ENCODE measurements around the gene RBM5.
"Not testable (repeated sequence)": the region's sequence is repeated elsewhere in the genome, so short reads cannot be mapped to it uniquely, and the experiment has no call there.

Gene RBM5

DNA sequence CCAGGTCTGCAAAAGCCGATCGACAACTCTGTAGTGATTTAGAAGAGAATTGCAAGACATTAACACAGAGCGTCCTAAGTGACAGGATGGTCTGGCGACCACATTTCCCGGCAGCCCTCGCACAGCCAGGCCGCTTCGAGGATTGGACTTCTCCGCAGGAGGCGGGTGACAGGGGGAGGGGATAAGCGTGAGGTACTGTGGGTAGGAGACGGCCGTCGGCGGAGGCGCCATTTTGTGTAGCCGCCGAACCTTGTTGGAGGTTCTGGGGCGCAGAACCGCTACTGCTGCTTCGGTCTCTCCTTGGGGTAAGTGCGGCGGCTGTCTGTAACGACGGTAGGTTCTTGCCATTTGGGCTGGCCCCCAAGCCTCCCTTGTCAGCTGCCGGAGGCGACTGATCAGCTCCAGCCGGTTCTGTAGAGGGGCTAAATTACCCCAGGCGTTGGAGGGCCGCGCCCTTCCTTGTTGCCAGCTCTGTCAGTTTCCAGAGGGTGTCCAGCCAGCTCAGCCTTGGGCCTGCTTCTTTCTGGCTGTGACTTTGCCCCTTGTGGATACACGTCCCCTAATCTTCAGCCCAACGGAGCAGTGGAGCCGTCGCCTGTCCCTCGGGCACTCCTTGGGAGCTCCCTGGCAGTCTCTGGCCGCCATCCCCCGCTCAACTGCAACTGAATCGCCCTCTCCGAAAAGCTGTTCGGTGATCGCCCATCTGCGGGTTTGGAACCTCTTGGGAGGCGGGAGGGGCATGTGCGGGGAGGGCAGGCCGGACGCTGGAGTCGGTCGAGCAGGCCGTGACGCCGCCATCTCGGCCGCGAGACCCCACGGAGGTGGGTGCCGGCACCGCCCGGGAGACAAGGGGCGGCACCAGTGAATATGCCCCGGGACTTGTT is at the start of gene RBM5:
TSS of gene RBM5 (plus strand) at position 195 of the 884 bp plus-strand sequence. CDS start 1,516 bp downstream, outside the sequence.
- peak; percentile 77 to 87 for DNase-seq (ENCODE audit: low read depth in 2 of 2)

DNA sequence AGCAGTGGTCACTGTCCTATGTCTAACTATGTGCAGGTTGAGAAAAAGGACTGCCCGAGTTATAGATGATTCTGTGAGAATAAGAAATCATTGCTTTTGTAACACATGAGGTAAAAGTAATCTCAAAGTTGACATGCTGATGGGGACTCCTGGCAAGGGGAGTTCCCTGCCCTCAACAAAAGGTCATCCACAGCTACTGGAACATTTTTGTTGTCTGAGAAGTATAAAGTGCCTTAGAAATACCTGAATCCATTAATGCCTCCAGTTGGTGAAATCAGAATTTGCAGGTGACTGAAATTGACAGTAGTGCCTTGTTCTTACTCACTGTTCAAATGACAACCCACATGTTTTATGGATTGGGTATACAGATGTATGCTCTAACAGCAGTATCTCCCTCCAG is 43.7 kb upstream of the RBM5 start:
- DNase-seq (ENCODE audit: low read depth in 2 of 2), result no peak

DNA sequence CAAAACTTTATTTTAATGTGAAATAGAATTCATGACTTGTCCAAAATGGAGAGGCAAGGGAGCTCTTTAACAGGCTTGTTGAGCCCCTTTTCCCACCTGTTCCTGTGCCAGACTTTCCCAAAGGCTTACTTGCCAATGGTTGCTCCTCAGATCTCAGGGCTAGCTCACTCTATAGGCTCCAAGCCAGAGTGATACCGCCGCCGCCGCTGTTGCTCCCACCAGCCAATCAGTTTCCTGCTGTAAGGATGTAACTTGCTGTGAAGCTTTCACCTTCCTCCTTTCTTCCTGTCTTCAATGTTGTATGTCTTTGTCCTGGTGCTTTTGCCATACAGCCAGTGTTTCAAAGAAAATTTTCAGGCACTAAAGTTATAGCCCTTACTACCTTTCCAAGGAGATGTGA is 41.3 kb upstream of the RBM5 start:
- no peak for DNase-seq (ENCODE audit: low read depth in 2 of 2)

DNA sequence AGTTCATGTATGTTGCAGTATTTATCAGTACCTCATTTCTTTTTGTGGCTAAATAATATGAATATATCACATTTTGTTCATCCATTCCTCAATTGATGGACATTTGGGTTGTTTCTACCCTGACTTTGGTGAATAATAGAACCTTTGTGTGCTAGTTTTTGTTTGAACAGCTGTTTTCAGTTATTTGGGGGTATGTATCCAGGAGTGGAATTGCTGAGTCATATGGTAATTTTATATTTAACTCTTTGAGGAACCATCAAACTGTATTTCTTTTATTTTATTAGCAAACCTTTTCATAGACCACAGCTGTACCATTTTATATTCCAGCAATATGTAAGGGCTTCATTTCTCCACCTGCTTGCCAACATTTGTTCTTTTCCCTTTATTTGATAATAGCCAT is 38.4 kb upstream of the RBM5 start:
- no peak for DNase-seq (ENCODE audit: low read depth in 2 of 2)

DNA sequence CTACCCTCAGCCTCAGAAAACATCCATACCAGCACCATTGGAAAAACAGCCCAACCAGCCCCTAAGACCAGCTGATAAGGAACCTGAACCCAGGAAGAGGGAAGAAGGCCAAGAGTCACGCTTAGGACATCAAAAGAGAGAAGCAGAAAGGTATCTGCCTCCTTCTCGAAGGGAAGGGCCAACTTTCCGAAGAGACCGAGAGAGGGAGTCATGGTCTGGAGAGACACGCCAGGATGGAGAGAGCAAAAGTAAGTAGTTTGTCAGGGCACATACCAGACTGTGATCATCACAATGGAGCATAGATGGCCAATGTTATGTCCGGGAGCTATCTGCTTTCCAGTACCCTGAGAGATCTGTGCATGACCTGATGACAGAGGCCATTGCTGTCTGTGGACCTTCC is 31.0 kb upstream of the RBM5 start:
- DNase-seq (ENCODE audit: low read depth in 2 of 2), result no peak

DNA sequence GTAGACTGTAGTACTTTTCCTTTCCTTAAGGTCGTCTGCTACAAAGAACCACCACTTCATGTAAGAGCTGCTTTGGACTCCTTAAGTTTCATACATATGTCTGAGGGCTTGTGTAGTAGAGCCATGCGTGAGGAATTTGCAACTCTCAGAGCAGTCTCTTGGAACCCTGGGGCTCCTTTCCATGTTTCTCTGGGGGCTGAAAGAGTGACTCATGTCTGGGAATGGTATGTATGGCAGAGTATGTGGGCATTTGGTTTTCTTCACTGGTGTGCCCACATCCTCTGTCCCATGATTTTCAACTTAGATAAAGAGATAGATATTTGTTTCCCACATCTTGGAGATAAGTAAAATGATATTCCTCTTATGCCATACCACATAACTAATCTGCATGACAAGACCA is 20.6 kb upstream of the RBM5 start:
- DNase-seq (ENCODE audit: low read depth in 2 of 2), result no peak

DNA sequence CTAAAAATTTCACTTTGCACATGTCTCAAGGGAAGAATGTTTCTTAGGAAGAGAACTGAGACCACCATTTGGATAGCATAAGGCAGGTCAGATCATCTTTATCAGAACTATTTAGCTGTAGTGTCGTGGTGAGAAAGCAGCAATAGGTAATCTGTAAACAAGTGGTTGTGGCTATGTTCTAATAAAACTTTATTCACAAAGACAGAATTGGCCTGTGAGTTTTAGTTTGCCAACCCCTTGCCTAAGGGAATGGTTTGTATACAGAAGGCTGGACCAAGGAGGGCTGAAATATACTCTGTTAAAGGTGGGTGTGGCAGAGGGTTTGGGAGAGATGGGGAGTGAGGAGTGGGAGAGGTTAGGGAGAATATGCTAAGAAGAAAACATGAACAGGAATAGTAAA is 10.6 kb upstream of the RBM5 start:
- no peak for DNase-seq (ENCODE audit: low read depth in 2 of 2)

DNA sequence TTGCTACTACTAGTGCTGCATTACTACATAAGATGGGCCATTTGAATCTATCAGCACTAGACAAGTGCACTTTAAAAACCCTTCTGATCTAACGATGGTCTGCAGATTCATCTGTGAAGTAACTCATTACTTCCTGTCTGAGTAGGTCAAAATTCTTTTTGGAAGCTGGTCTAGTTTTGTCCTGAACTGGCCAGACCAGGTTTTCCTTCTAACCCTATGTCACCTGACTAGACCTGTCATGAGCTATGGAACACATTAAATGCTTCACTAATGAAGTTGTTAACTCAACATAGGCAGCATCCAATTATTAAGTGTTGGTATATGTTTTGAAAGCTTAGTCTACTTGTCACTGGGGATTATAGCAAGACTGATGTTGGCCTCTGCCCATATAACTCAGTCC is 10.1 kb upstream of the RBM5 start:
- DNase-seq (ENCODE audit: low read depth in 2 of 2), result no peak

DNA sequence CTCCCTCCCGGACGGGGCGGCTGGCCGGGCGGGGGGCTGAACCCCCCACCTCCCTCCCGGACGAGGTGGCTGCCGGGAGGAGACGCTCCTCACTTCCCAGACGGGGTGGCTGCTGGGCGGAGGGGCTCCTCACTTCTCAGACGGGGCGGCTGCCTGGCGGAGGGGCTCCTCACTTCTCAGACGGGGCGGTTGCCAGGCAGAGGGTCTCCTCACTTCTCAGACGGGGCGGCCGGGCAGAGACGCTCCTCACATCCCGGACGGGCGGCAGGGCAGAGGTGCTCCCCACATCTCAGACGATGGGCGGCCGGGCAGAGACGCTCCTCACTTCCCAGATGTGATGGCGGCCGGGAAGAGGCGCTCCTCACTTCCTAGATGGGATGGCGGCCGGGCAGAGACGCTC is 3.8 kb upstream of the RBM5 start:
- not testable (repeated sequence) for DNase-seq (ENCODE audit: low read depth in 2 of 2)

DNA sequence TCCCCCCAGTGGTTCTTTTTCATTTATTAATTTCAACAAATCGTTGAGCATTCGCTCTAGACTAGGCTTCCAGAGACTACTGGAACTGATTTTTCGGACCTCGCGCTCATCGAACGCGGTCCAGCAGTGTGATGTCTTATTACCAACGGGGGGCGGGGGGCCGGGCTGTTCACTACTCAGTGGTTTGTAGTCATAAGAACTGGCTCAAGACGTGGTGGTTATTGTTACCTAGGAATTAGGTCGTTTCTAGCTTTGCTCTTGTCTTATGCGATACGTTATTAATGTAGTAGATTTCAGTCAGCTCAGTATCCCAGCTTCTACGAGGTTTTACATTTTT is 858 bp downstream of the RBM5 start:
- DNase-seq (ENCODE audit: low read depth in 2 of 2), result no peak

DNA sequence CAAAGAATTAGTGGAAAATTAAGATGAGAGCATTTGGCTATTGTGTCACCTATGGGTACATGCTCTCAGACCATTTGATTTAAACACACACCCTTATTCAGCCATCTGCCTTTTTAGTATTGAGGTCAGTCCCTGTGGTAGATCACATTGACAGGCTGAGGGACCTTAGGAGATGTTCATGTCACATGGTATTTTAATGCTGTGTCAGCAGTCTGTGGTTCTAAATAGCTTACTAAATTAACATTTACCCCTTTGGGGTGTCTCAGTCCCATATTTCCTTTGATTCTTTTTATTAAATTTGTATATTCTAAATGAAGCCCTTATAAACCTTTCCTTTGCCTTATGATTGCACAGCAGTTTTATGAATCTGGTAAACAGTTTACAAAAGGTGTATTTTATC is 2.3 kb downstream of the RBM5 start:
- DNase-seq (ENCODE audit: low read depth in 2 of 2), result no peak

DNA sequence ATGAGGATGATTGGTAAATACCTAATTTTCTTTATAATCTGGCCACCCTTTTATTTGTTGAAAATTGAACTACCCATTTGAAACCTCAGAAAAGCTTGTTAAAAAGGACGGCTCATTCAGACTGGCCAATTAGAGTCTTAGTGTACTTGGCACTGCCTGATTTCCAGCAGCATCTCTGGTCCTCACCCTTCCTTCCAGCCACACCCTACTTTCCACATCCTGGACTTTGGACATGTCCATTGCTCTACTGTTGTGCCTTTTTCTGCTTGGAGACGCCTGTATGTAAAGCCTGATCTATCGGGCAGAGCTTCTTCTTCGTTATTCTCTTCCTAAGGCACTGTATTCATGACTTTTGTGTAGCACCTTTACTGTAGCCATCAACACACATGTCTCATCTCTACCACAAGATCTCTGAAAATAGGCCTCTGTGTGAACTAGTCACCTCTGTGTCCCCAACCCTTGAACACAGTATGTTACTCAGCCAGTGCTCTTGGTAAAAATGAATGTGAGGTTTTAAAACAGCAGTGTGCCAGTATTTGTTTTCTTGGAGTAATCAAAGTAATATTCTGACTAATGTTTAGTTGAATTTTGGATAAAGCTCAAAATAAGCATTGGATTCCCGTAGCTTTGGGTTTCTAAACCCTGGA is 6.8 kb downstream of the RBM5 start:
- no peak for DNase-seq (ENCODE audit: low read depth in 2 of 2)

DNA sequence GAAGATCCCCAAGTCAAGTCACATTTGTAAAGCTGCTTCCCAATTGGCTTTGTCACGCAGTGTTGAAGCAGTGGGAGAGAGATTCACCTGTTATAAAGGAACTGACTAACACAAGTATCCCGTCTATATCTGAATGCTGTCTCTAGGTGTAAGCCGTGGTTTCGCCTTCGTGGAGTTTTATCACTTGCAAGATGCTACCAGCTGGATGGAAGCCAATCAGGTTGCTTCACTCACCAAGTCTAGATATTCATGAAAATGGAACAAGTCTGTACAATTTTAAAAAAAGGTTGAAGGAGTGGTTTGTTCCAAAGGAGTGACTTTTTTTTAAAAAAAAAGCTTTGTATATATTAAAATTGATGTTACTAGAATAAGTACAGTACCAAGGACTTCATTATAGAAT is 11.7 kb downstream of the RBM5 start:
- no peak for DNase-seq (ENCODE audit: low read depth in 2 of 2)

DNA sequence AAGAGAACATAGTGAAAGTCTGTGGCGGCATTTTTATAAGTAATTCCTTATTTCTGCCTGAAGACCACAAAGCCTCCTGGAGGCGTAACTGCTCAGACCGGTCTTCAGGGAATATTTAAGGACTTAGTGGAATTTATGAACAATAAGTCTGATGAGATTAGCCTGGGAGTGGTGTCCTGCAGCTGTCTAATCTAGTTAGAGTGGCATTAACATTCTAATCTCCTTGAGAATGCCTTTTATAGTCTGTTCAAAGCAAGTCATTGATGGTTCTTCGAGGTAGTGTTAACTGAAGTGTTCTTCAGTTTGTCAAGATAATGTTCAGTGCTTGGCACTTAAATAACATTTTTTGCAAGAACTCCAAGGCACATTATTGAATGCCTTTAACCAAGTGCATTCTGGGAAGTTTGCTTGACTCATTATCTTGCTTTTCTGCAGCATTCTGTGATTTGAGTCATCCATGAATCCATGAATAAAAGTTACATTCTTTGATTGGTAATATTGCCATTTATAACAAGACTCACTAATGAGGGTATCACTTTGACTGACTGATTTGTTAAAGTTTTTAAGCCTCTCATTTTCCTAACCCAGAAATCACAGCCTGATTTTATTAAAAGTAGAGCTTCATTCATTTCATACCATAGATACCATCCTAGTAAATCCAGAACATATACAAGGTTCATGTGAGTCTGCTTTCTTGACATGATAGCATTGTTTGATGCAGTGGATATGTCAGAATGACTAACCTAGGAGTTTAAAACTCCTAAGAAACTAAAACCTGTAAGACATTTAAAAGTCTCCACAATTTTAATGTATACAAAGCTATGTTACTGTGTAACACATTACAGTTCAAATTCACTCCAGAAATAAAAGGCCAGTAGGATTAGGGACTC is 12.5 kb downstream of the RBM5 start:
- no peak for DNase-seq (ENCODE audit: low read depth in 2 of 2)

DNA sequence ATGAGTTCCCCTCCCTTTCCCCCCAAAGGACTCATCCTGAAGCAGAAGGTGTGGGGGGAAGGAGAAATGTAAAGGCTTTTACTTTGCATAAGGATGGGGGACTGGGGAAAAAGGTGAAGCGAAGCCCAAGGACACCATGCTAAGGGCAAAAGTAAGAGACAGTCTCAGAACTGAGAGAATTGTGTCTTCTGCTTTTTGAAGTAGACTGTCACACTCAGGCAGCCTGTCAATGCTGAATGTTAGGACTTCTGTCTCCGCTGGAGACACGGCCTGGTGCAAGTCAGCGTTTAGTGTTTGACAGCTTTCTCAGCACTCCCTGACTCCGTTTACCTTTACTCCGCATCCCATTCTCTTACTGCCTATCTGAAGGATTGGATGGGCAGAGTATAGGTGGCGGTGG is 13.8 kb downstream of the RBM5 start:
- no peak for DNase-seq (ENCODE audit: low read depth in 2 of 2)

DNA sequence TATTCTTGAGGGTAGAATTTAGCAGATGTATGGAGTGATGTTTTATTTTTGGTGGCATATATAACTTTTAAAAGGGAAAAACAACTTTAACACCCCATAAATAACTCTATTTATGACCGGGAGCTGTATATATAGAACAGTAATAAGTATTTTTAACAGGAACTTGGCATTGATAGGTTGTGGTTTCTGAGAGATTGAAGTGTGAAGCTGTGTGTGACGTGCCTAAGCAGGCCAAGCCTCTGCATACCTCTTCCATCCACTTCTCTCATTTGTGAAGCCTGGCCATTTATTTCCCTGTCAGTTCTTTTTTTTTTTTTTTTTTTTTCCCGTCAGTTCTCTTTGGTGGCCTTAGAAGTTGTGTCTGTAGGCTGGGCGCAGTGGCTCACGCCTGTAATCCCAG is 23.0 kb downstream of the RBM5 start:
- DNase-seq (ENCODE audit: low read depth in 2 of 2), result no peak

DNA sequence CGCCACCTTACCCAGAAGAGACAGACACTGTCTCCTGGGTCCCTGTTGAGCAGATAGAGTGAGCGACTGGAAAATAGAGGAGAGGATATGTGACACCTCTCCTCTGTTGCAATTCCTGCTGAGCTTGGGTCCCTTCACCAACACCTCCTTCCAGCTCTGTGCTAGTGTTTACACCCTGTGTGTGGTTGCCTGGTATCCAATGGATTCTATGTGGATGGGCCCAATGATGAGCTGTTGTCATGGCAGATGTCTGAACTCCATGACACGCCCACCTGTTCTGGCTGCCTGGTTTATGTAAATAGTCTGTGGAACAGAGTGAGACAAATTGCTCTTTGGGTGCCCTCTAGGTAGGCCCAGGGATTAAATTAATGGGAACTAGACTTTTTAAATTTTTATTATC is 23.7 kb downstream of the RBM5 start:
- no peak for DNase-seq (ENCODE audit: low read depth in 2 of 2)

DNA sequence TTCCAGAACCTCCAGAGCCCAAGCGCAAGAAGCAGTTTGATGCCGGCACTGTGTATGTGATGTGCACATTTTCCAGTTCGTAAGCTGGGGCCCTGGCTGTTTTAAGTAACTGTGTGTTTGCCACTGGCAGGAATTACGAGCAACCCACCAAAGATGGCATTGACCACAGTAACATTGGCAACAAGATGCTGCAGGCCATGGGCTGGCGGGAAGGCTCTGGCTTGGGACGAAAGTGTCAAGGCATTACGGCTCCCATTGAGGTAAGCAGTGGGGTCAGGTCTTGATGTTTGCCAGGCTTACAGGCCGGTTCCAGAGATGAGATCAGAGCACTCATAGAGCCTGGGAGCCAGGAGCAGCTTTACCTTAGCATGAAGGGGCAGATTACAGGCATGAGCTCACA is 28.4 kb downstream of the RBM5 start:
- DNase-seq (ENCODE audit: low read depth in 2 of 2), result no peak

DNA sequence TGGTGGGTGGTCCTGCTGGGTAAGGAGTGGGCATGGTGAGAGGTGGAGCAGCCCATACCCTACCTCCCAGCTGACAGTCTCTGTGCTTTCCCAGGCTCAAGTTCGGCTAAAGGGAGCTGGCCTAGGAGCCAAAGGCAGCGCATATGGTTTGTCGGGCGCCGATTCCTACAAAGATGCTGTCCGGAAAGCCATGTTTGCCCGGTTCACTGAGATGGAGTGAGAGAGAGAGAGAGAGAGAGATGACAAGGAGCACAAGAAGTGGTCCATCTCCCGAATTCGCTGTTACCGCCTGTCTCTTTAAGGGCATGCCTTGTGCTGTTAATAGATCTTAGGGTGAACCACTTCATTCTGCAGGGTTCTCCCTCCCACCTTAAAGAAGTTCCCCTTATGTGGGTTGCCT is 29.5 kb downstream of the RBM5 start:
- DNase-seq (ENCODE audit: low read depth in 2 of 2), result no peak

DNA sequence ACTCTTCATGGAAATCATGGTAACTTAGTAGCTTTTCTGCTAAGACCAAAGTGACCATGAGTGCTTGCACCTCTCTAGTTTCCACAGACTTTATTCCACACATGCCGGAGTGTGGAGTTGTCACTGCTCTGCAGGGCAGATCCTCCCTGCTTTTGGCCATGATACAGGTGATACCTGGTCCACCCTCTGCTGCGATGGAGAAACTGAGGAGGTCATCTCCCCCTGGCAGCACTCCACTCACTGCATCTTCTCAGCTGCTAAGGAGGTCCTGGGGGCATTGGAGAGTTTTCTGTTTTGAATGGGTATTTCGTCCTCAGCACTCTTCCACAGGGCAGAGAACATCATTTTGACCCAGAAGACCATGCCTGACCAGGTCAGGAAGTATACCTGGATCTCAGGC is 31.1 kb downstream of the RBM5 start:
- DNase-seq (ENCODE audit: low read depth in 2 of 2), result no peak

DNA sequence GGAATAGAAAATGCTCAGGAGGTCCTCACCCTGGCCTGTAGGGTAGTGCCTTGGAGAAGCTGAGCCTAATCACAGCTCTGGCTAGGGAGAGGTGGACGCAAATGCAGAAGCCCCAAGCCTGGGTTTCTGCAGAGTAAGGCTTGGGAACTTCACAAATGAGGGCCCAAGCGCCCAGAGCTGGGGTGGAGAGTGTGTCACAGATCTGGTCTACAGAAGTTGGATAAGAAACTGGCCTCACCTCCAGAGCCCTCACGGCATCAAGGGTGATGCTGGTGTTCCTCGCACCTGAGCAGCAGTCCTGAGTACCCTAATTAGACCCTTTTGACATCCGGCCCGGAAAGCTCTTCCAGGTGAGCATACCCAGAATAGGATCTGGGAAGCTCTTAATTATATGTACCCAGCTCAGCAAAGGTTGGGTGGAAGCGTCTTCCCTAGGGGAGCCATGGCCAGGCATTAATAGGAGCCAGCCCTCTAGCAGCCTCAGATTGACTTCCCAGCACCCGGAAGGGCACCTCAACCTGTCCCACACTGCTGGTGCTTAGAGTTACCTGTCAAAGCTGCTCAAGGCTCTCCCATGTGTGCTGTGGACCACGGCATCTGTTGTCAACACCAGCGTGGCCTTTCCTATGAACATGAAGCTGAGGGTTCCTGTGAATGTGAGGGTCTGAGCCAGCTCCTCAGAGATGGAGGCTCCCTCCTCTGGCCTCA is 31.8 kb downstream of the RBM5 start:
- DNase-seq (ENCODE audit: low read depth in 2 of 2), result no peak
